ES-I3 (cell line): ENCODE results near the gene VIPAS39.
"Not testable (repeated sequence)": the region's sequence is repeated elsewhere in the genome, so short reads cannot be mapped to it uniquely, and the experiment has no call there.

Source experiments
- H3K36me3 ChIP-seq: 2 replicates; pipeline ENCODE4 v1.6.1; 2013; ENCODE audit warnings: mild to moderate bottlenecking, low read length, control low read depth, moderate library complexity; ENCODE audit not compliant: insufficient read depth
- H3K4me1 ChIP-seq: 2 replicates; pipeline ENCODE4 v1.6.1; 2013; ENCODE audit warnings: mild to moderate bottlenecking, control low read depth, low read length; ENCODE audit not compliant: insufficient read depth
- H3K9ac ChIP-seq: 2 replicates; pipeline ENCODE4 v1.6.1; 2013; ENCODE audit warnings: low read depth, mild to moderate bottlenecking, low read length, moderate library complexity
- H3K9me3 ChIP-seq: 2 replicates; pipeline ENCODE4 v1.6.1; 2013; ENCODE audit warnings: mild to moderate bottlenecking, low read length, moderate library complexity; ENCODE audit not compliant: control insufficient read depth, insufficient read depth

Gene VIPAS39

DNA sequence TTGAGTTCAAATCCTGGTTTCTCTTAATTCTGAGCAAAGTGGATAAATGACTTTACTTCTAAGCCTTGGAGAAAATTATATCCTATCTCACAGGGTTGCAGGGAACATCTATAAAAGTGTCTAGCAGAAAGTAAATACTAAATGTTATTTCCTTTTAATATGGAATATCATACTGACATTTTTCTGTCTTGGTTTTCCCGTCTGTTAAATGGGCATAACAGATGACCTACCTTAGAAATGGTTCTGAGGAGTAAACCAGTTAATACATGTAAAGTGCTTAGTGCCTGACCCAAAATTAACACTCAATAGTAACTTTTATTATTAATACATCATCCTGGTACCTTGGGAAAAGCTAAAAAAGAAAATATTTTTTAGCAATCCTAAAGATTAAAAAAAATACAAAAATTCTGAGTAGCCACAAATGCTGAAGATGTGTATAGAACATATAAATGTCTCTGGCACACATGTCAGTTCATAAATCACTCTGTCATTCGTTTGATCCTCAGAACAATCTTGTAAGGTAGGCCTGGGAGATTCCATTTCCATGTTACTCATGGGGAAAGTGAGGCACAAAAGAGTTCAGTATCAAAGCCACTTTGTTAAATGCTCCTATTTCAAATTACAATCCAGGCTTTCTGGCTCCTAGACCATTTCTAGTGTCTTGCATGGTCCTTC lies 1.3 kb downstream of the VIPAS39 start:
- Histone ChIP-seq H3K36me3 (peaks cover 3% of the 10 kb centered on the region), H3K9ac (0 out of 2 replicates have a peak overlapping the region, but pooled peaks have one; percentile 94), H3K9me3 (no peaks in the 10 kb centered on the region), H3K4me1 (no peaks in the 10 kb centered on the region)

DNA sequence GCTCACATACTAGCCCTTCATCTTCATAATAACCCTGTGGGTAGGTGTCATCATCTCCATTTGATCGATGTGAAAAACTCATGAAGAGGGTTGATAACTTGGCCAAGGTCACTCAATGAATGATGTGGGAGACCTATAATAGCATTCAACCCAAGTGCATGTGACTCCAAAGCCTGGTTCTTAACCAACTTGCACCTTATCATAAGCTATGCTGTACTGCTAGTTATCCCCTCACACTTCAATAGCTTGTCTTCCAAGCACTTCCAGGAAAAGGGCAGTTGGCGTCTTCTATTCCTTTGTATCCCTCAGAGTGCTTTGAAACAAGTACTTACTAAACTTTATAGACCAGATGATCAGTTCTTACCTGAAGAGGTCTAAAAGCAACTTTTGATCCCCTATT lies 15.2 kb downstream of the VIPAS39 start:
- no peaks in the 10 kb centered on the region for H3K4me1 ChIP-seq
- H3K9me3 ChIP-seq: no peaks in the 10 kb centered on the region
- no peak overlapping the region for H3K9ac ChIP-seq
- peaks cover 10% of the 10 kb centered on the region for H3K36me3 ChIP-seq

DNA sequence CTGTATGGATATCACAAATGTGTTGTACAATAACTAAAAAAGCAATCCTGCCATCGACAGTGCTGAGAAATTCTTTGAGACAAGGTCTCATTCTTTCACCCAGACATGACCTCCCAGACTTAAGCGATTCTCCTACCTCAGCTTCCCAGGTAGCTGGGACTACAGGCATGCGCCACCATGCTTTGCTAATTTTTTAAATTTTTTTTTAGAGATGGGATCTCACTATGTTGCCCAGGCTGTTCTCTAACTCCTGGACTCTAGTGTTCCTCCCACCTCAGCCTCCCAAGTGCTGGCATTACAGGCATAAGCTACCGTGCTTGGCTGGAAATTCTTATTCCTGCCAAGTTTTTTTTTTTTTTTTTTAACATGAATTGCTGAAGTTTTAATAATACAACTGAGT lies 17.5 kb downstream of the VIPAS39 start:
- H3K4me1 ChIP-seq: no peaks in the 10 kb centered on the region
- no peak overlapping the region for H3K9ac ChIP-seq
- peaks cover 23% of the 10 kb centered on the region for H3K36me3 ChIP-seq
- no peaks in the 10 kb centered on the region for H3K9me3 ChIP-seq

DNA sequence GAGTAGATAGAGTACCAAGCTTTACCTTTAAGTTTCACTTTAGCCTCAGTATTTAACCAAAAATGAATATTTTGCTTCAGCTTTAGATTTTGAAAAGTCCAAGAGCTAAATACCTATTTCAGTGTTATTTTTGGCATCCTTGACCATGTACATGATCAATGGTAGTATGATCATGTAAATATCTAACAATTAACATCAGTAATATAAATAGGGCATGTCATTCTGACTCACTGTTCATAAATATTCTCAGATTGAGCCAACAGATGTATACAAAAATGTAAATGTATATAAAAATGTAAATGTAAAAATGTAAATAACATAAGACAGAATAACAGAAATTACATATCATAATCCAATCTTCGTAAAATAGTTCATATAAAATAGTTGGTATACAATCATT lies 18.8 kb downstream of the VIPAS39 start:
- Histone ChIP-seq H3K36me3 (peaks cover 23% of the 10 kb centered on the region), H3K9ac (no peak overlapping the region), H3K9me3 (no peaks in the 10 kb centered on the region), H3K4me1 (no peaks in the 10 kb centered on the region)

DNA sequence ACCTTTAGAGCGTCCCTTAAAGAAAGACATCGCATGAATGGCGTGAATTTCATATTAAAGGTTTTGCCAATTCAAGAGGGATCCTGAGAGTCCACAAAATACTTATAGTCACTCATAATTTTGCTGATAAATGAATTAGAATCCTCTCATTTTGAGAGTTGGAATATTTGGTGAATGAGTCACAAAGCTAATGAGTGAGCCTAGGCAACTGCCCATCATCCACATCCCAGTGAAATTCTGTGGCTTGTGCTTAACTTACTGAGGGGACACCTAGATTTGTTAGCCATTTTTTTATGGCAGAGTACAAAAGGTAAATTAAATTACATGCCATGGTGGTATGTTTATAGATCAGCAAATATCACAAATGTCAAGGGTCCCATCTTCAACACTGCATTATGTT lies 21.4 kb downstream of the VIPAS39 start:
- H3K4me1 ChIP-seq: no peaks in the 10 kb centered on the region
- H3K9me3 ChIP-seq: no peaks in the 10 kb centered on the region
- no peak overlapping the region for H3K9ac ChIP-seq
- peaks cover 16% of the 10 kb centered on the region for H3K36me3 ChIP-seq

DNA sequence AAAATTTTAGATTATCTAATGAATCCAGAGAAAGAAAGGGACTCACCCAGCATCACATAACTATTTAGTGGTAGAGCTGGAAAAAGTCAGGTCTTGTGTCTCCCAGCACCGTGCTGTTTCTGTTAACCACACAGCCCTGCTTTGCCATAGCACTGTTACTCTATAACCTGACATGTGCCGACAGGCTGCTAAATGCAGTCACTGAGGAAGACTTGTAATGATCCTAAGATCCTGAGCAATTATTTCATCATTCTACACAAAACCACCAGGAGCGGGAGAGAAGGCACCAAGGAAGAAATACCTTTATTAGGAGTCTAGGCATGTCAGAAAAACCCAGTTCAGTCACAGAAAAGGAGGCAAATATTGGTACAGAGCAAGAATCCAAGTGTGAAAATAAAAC lies 31.0 kb downstream of the VIPAS39 start:
- H3K9me3 ChIP-seq: no peaks in the 10 kb centered on the region
- H3K36me3 ChIP-seq: peaks cover 20% of the 10 kb centered on the region
- H3K4me1 ChIP-seq: no peaks in the 10 kb centered on the region
- H3K9ac ChIP-seq: no peak overlapping the region

DNA sequence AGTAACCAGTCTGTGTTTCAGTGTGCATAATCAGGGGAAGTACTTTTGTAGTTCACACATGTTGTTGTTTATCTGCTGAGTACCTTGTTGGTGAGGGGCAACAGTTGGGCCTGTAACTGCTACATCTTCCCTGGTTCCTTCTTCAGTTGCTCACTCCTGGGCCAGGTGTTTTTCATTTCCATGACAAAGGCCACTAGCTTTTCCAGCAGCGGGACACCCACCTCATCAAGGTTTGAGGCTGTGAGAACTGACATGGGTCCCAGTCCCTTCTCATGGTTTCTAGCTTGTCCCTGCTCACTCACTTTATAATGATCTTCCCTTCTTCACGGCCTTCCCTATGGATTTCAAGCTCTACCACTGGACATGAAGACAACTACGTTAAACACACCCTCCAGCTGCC lies 32.5 kb downstream of the VIPAS39 start:
- Histone ChIP-seq H3K4me1 (no peaks in the 10 kb centered on the region), H3K9me3 (no peaks in the 10 kb centered on the region), H3K9ac (no peak overlapping the region), H3K36me3 (peaks cover 20% of the 10 kb centered on the region)

DNA sequence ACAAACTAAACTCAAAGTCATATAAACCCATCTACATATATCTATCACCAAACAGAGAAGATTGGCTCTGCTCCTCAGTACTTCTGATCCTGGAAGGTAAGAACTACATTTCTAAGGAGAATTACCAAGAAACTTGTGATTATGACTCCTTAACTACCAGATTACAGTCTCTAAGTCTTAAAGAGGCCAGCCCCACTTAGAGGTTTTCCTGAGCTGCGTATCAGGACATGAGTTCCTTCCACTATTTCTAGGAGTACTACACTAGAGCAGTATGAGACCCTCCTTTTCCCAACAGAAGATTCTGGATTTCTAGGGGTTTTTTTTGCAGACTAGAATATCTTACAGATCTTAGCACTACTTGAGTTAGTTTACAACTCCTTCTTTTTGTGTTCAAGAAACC lies 34.0 kb downstream of the VIPAS39 start, which contains the start of gene NOXRED1:
NOXRED1 (minus strand) TSS at position 101 of the 400 bp plus-strand sequence. CDS start 634 bp downstream, outside the sequence.
- peaks cover 13% of the 10 kb centered on the region for H3K36me3 ChIP-seq
- H3K9me3 ChIP-seq: no peaks in the 10 kb centered on the region; the same call in 1 of the 2 replicates
- no peak within 1 kb of the TSS for H3K9ac ChIP-seq
- H3K4me1 ChIP-seq: no peaks in the 10 kb centered on the region

DNA sequence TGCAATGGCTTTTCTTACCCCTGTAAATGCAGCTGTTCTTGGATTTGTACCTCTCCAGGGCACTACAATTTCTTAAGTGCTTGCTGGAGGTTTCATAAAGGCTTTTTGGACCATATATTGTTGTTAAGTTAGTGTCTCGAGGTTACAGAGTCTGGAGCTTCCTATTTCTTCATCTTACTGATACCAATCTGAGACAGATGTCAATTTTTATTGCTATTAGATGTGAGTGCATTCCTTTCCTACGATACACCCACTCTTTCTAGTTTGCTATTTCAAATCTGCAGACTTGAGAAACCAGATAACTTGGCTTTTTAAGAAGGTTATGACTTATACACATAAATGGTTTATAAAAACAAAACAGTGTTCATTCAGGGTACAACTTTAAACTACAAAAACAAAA lies 36.2 kb downstream of the VIPAS39 start:
- Histone ChIP-seq H3K9me3 (peaks cover 2% of the 10 kb centered on the region; the same call in 1 of the 2 replicates), H3K36me3 (no peaks in the 10 kb centered on the region; the same call in 1 of the 2 replicates), H3K4me1 (no peaks in the 10 kb centered on the region), H3K9ac (no peak overlapping the region)

DNA sequence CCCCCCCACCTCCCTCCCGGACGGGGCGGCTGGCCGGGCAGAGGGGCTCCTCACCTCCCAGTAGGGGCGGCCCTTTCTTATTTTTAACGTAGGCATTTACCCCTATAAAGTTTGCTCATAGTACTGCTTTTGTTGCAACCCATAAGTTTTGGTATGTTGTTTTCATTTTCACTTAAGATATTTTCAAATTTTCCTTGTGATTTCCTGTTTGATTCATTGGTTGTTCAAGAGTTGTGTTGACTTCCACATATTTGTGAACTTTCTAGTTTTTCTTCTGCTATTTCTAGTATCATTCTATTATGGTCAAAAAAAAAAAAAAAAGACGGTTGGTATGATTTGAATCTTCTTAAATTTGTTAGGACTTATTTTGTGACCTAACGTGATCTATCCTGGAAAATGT lies 40.6 kb downstream of the VIPAS39 start:
- Histone ChIP-seq H3K9me3 (peaks cover 2% of the 10 kb centered on the region; the same call in 1 of the 2 replicates), H3K36me3 (no peaks in the 10 kb centered on the region; the same call in 1 of the 2 replicates), H3K9ac (no peak overlapping the region), H3K4me1 (no peaks in the 10 kb centered on the region)

DNA sequence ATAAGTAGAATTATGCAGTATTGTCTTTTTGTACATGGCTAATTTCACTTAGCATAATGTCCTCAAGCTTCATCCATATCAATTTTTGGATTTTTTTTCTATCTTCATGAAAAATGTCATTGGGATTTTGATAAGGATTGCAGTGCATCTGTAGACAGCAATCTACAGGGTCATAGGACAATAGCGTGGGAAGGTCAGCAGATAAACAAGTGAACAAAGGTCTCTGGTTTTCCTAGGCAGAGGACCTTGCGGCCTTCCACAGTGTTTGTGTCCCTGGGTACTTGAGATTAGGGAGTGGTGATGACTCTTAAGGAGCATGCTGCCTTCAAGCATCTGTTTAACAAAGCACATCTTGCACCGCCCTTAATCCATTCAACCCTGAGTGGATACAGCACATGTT lies 41.3 kb downstream of the VIPAS39 start:
- not testable (repeated sequence) for H3K9ac ChIP-seq, H3K9me3 ChIP-seq, H3K4me1 ChIP-seq, H3K36me3 ChIP-seq

DNA sequence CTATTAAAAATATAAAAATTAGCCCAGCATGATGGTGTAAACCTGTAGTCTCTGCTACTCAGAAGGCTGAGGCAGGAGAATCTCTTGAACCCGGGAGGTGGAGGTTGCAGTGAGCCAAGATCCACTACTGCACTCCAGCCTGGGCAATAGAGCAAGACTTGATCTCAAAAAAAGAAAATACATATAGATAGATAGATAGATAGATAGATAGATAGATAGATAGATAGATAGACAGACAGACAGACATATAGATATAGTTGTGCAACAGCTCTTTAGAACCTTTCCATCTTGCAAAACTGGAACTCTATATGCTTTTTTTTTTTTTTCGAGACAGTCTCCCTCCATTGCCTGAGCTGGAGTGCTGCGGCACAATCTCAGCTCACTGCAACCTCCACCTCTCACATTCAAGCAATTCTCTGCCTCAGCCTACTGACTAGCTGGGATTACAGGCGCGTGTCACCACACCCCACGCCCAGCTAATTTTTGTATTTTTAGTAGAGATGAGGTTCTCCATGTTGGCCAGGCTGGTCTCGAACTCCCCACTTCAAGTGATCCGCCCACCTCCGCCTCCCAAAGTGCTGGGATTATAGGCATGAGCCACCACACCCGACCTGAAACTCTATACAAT lies 41.9 kb downstream of the VIPAS39 start:
- not testable (repeated sequence) for H3K9ac ChIP-seq, H3K4me1 ChIP-seq, H3K36me3 ChIP-seq, H3K9me3 ChIP-seq

DNA sequence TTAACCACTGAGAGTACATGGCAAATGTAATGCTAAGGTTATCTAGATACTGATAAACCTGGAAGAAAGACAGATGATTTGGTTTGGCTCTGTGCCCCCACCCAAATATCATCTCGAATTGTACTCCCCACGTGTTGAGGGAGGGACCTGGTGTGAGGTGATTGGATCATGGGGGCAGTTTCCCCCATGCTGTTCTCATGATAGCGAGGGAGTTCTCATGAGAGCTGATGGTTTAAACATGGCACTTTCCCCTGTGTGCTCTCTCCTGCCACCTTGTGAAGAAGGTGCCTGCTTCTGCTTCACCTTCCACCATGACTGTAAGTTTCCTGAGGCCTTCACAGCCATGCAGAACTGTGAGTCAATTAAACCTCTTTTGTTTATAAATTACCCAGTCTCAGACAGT lies 48.3 kb downstream of the VIPAS39 start:
- Histone ChIP-seq H3K36me3 (no peaks in the 10 kb centered on the region), H3K9ac (no peak overlapping the region), H3K4me1 (no peaks in the 10 kb centered on the region), H3K9me3 (no peaks in the 10 kb centered on the region)

DNA sequence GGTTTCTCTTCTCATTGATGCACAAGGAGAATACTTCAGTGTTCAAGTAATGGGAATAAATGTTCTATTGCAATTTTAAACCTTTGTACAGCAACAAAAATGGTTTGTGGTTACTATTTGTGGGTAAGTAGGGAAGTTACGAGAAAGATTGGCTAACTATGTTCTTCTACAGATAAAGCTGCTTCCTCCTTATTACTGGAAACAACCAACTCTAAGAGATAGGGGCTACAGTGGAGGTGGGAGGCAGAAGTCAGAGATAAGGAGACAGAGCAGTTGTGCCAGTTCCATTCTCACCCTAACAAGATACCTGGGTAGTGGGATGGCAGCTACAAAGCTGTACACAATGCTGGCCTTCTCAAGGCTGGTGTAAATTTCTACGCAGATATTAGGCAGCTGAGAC lies 50.2 kb downstream of the VIPAS39 start:
- Histone ChIP-seq H3K36me3 (no peaks in the 10 kb centered on the region), H3K9me3 (no peaks in the 10 kb centered on the region), H3K9ac (no peak overlapping the region), H3K4me1 (no peaks in the 10 kb centered on the region)

DNA sequence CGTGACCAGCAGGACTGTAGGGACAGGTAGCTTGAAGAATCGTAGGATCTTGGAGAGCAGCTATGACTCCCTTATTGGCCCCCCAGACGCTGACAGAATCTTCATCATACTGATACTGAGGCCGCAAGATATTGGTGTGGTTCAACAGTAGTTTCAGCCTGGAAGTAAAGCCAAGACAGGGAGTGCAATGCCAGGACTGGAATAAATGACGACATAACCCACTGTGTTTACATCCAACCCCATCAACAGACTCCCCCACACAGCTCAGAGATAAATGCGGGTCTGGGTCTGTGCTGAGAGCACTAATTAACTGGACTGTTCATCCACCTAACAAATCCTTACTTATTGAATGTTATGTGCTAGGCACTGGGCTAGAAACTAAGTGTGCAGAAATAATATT lies 50.7 kb downstream of the VIPAS39 start:
- Histone ChIP-seq H3K36me3 (no peaks in the 10 kb centered on the region), H3K4me1 (no peaks in the 10 kb centered on the region), H3K9me3 (no peaks in the 10 kb centered on the region), H3K9ac (no peak overlapping the region)
